DMS 273 (cell line): ENCODE results near the gene TPX2.

ENCODE experiments used
- DNase-seq: peaks from one replicate; lab custom pipeline; 2025; ENCODE audit not compliant: unreplicated experiment; lab: John Stamatoyannopoulos, UW

Gene TPX2

DNA sequence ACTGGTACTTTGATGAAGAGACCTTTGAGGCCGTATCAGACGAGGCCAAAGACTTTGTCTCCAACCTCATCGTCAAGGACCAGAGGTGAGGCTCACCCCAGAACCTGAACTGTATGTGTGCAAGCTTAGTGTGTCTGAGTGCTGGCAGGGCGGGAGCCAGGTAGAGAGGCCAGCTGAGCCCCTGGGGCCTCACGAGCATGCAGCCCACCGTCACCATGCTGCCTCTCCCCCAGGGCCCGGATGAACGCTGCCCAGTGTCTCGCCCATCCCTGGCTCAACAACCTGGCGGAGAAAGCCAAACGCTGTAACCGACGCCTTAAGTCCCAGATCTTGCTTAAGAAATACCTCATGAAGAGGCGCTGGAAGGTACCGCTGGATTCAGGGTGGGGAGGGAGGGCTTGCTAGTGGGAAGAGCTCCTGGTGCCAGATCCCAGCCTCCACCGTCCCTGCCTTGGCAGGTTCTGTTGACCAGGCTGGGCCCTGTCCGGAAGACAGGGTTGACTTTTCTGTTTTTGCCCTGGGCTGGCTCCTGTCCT is 92.7 kb downstream of the TPX2 start:
- no peak for DNase-seq

DNA sequence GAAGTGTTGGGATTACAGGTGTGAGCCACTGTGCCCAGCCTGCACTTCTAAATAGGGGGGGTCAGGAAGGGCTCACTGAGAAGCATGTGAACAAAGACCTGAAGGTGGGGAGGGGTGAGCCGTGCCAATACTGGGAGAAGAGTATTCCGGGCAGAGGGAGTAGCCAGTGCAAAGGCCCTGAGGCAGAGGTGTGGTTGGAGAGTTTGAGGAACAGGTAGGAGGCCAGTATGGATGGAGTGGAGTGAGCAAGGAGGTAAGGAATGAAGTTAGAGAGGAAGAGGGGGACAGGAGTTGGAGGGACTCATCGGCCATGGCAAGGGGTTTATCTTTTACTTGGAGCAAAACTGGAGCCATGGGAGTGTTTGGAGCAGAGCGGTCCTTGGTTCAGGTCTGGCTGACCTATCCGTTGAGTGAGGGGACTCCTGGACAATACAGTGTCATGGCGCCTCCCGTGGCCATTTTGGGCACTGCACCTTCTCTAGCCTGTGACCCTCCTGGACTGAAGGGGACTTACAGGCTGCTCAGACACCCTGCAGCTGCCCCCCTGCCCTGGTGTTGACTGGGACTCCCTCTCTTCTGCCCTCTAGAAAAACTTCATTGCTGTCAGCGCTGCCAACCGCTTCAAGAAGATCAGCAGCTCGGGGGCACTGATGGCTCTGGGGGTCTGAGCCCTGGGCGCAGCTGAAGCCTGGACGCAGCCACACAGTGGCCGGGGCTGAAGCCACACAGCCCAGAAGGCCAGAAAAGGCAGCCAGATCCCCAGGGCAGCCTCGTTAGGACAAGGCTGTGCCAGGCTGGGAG is 94.2 kb downstream of the TPX2 start:
- DNase-seq: peak; percentile 79

DNA sequence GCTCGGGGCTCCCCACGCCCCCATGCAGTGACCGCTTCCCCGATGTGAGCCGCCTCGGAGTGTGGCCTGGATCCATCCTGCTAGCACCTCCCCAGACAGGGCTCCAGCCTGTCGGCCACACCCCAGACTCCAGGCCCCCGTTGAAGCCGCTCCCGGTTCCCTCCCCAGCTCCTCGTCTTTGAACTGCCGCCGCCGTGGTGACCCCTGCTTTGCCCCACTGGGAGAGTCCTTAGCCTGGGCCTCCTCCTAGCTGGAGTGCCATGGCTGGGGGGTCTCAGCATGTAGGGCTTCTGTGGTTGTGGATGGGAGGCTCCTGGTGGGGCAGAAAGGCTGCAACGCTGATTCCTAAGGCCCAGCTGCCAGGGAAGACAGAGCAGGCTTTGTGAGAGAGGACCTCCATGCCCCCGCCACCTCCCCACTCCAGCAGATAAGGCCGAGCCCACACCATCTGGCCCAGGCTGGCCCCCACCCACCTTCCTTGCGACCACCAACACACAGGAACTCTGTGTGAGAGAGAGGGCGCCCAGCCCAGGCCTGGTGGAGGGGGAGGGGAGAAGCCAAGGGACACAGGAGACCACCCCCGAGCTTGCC is 94.9 kb downstream of the TPX2 start:
- no peak for DNase-seq

DNA sequence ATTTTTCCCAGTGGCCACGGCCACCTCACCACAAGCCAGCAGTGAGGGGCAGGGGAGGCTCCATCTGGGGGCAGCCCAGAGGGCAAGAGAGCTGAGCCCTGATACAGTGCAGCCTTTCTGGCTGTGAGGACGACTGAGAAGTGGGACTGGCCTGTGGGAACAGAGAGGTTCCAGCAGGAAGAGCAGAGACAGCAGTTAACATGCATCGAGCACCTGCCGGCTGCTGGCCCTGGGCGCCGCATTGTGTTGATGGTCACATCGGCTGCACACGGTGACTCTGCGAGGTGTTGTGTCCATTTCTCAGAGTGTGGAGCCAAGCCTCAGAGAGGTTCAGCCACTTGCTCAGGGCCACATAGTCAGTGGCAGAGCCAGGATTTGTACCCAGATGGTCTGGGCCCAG is 96.5 kb downstream of the TPX2 start:
- DNase-seq: no peak

DNA sequence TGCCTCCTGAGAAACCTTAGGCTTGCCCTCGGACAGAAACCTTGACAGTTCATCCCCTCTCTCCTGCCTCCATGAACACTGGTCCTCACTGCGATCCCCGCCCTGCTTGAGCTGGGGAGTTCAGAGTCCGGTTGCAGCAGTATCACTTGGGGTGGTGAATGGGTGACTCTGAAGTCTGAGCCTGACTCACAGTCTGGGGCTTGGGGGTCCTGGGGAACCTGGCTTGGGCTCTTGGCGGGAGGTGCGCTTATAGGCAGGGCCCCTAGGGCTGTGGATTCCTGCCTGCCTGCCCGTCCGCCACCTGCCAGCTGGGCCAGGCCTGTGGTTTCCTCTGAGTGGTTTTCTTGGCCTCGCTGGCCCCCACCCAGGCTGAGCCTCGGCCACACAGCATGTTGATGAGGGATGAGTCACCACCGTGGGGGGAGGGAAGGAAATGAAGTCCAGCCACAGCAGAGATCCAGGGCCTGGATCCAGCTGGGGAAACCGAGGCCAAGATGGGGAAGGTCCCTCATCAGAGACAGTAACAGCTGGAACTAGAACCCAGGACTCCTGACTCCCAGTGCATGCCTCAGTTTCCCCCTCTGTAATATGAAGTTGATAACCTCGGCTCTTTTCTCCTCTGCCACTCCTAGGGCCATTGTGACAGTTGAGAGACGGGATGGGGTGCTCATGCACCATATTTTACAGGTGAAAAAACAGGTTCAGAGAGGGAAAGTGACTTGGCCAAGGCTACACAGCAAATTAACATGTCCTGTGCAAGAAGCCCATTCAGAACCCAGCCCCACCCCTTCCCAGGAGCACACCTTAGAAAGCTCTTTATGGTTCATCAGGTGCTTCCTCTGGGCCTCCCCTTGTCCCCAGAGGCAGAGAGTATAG is 97.1 kb downstream of the TPX2 start:
- DNase-seq: peak; percentile 82

DNA sequence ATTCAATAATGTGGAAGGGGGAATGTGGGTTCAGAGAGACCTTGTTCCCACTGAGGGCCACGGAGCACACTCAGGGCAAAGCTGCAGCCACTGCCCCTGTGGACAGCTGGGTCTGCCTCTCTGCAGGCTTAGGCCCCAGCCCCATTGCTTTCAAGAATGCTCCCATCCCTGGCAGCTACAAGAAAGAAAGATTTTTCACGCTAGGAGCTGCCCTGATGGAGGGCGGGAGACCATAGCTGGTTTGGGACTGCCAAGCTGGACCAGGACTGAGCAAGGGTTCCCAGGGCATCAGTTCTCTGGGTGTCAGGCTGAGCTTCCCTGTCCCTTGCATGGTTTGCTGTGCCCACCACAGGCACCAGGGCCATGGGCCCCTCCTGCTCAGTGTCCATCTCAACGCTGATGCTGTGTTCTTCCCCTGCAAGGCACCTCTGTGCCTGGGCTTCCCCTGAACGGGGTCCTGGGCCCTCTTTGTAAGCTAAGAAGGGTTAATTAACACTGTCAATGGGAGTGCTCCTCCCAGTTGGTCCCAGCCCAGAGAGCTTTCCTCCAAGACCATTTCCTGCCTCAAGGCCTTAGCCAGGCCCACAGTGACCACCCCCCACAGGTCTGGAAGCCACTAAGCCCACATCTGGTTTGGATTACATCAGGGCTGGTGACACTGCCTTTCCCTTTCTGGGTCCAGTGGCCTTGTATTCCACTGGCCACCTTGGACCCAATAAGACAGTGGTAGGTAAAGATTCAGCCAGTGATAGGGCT is 97.9 kb downstream of the TPX2 start:
- no peak for DNase-seq

DNA sequence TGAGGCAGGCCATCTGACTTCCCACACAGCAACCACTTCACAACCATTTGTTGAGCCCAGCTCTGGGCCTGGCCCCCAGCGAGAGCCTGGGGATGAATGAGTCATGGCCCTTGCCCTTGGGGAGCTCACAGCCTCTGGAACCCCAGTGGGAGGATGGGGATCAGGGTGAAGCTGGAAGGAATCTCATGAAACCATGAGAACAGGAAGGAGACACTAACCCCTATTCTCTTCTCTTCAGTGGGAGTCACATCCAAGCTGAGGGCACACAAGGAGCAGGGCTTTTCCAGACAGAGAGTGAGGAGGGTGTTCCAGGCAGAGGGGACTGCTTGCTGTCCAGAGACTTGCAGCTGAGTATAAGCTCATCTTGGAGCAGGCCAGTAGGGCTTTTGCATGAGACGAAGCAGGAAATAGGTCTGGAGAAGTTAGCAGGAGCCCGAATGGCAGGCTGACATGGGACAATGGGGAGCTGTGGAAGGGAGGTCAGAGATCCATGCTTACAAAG is 98.9 kb downstream of the TPX2 start:
- no peak for DNase-seq

DNA sequence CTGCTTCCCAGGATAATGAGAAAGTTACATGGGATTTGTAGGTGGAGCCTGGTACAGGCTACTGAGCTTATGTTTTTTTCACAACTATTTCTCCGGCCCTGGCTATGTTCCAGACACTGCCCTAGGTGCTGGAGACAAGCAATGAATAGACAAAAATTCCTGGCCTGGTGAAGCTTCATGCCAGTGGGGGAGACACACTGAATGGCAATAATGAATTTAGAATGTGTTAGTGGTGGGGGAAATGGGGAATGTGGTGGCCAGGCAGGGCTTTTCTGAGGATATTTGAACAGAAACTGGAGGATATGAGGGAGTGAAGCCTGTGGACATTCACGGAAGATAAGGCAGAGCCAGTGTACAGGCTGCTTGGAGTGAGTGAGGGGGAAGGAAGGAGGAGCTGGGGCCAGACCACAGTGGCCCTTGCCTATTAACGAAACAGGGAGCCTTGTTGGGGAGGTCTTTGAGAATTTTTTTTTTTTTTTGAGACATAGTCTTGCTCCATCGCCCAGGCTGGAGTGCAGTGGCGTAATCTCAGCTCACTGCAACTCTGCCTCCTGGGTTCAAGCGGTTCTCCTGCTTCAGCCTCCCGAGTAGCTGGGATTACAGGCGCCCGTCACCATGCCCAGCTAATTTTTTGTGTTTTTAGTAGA is 99.7 kb downstream of the TPX2 start:
- DNase-seq: no peak

DNA sequence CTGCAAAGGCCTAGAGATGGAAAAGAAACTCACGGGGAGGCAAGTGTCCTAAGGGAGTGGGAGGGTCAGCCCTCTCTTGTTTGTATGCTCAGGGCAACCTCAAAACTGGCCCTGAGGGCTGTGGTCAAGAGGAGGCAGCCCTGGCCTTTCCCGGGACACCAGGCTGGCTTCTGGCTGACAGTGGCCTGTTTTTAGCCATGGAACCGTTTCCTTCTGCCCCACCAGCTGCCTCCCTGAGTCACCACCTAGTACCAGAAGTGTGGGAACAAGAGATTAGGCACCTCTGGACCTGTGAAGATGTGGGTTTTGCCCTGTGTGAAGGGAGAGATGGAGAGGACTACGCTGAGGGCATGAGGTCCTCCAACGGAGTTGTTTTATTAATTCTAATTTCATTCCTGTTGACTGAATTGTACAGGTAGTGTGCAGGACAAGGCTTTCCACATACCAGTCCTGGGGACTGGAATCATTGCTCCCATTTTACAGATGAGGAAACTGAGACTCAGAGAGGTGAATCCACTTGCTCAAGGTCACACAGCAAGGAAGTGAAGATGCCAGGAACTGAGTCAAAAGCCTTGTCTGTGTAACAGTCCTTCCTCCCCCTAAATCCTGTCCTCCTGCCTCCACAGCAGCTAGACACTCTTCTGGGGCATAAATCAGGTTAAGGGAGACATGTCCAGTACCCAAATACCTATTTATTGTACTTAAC is 100.8 kb downstream of the TPX2 start:
- DNase-seq: no peak

DNA sequence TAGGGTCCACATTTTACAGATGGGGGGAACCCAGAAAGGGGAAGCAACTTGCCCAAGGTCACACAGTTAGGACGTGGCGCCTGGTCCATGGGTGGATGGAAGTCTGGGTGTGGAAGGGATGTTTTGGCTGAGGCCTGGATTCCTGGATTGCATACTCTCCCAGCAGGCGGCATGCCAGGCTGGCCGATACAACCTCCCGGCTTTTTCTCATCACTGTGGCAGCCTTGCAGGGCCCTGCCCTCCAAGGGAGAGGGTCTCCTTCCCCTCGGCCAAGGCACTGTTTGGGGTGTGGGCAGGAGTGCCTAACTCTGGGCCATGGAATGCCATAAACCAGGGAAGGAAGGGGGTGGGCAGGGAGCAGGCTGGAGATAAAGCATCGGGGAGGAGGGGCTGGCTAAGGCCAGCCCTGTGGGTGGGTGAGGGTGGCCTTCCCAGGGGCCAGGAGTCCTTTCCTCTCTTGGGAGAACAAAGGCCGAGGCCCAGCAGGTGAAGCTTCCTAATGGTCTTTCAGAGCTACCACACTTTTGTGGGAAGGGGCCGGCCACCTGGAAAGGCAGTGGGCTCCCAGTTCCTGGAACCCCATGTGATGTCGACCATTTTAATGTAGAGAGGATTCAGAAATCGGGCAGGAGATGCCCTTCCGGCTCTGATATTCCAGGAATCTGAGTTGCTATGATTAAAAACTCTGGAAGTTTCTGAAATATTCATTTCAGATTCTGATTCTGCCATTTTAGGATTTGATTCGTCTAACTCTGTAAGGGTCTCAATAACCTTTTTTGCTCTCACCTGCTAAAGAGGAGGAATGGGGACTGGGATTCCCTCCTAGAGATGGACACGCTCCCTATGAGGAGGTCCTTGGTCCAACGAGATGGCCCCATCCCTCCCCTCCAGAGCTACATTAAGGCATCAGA is 102.1 kb downstream of the TPX2 start:
- no peak for DNase-seq

DNA sequence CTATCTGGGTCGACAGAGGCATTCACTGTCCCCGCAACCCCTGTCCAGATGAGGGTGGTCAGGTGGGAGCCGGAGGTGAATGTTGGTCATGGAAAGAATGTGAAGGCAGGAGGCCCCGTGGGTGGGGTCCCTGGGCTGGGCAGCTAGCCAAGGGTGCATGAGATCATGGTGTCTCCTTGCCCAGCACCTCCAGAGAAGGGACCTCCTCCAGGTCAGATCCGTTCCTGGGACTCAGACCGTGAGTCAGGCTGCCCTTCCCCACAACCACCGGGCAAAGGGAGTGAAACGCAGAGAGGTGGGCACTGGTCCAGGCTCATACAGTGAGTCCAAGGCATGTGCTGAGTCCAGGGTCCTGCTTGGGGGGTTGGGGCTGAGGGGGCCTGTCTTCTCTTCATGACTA is 102.8 kb downstream of the TPX2 start:
- no peak for DNase-seq

DNA sequence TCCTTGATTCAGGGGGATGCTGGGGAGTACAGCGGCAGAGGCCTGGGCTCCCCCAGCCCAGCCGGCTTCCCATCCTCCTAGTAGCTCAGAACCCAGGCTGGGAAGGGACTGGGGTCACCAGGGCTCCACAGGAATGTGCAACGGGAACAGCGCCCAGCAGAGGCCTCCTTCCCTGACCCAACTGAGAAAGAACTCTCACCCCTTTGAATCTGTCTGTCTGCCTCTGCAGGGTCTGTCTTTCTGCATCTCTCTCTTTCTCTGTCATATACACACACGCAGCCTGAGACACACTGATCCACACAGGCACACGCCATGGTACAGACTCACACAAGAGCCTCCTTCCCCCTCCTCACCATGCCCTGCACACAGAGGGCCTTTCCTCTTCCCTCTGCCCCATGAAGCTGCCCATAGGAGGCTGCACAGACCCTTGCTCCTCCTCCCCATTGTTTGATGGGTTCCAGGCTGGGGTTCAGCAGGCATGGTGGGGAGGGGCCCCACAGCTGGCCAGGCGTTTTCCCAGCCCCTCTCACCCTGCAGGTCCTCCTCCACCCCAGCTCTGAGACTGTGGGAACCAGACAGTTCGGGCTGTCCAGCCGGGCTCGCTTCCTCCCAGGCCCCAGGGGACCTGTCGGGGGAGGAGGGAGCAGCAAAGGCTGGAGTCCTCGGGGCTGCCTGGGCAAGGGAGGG is 103.5 kb downstream of the TPX2 start:
- DNase-seq: no peak

DNA sequence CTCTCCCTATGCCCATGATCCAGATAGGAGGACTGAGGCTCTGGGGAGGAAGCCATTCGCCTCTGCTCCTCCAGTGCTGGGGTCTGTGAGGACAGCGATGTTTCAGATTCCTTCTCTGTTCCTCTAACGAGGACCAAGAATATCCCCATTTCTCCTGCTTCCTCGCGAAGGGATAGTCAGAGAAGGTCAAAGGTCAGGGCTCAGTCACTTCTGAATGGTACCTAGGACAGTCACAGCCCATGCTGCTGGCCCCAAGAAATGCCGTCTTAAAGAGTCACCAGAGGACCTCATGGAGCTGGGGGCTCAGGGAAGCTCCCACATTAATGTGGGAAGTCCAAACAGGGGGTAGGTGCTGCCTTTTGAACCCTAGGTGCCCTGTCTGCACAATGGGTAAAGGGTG is 104.2 kb downstream of the TPX2 start:
- DNase-seq: no peak

DNA sequence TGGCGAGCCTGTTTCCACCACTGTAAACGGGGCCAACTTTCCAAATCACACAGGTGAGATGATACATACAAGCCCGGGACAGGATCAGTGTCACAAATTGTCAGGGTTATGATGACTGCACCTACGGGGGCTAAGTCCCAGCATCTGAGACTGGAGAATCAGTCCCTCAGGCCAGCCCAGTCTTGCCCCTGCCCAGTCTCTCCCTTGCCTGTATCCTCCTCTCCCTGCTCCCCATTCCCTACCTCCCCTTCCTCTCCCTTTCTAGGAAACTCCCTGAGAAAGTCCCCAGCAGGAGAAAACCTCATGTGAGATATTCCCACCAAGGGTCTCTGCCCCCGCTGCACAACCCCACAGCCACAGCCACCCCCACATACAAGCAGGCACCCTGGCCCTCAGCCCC is 104.8 kb downstream of the TPX2 start:
- DNase-seq: no peak

DNA sequence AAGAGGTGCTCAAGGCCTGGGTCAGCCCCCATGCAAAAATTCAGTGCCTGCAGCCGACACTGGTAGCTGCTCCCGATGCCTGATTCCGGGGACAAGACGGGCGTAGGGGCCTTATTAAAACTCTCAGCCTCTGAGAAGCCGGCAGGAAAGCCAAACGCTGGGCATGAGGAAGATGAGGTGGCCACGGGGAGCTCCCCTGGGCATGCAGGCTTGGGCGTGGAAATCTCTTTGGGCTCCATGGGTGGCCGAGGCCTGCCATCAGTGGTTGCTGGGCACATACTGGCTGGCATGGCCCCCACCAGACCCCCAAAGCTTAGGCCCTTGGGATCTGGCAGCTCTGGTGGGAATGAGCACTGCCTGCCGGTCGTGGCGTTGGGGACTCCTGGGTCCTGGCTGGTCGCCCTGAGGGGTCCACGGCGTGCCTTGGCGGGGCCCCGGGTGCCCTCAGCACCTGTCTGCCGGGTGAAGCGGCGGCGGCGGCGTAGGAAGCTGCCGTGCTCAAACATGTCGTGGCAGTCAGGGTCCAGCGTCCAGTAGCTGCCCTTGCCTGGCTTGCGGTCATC is 105.7 kb downstream of the TPX2 start:
- DNase-seq: no peak

DNA sequence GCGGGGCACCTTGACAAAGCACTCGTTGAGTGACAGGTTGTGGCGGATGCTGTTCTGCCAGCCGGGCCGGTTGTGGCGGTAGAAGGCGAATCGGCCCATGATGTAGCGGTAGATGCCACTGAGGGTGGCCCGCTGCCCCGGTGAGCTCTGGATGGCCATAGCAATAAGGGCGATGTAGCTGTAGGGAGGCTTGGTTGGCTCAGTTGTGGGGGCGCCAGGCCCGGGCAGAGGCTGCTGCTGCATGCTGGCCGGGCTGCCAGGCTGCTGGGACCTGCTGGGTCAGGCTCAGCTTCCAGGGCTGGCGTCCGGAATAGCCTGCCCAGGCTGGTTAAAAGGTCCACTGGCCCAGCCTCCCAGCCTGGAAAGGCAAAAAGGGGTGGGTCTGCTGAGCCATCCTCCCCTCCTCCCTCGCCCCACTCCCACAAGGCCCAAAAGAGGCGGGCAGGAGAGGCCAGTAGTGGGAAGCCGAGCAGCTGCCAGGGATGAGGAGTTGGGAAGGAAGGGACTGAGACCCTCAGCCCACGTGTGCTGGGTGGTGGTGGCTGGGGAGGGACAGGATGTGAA is 106.3 kb downstream of the TPX2 start, which contains the start of gene FOXS1:
FOXS1 (minus strand) TSS at position 305 of the 564 bp plus-strand sequence; CDS start at position 243, 62 bp downstream.
- DNase-seq: peak; percentile 50

DNA sequence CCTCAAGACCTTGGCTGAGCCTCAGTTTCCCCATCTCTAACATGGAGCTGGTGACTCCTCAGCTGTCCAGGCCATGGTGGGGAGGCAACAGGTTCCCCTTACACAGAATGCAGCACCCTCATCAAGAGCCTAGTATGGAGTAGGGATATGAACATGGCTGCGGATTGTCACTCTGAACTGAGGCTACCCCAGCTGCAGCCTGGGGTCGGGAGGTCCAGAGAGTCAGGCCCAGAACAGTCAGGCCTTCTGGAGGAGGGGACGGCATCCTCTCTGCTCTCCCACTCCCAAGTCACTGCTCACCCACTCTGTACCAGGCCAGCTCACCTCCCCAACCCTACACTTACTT is 107.7 kb downstream of the TPX2 start:
- DNase-seq: no peak
